Measurements from ENCODE around the gene GGA2. TPM values are rescaled to one million over a fixed set of nuclear protein-coding genes. Genes with fewer than 3 reads are reported as not detected.
"Not testable (repeated sequence)": the region's sequence is repeated elsewhere in the genome, so short reads cannot be mapped to it uniquely, and the experiment has no call there.

Gene GGA2
- total and polyA plus RNA-seq, 7 donors: 13.2 to 55.7 (median 29.6) TPM

DNA sequence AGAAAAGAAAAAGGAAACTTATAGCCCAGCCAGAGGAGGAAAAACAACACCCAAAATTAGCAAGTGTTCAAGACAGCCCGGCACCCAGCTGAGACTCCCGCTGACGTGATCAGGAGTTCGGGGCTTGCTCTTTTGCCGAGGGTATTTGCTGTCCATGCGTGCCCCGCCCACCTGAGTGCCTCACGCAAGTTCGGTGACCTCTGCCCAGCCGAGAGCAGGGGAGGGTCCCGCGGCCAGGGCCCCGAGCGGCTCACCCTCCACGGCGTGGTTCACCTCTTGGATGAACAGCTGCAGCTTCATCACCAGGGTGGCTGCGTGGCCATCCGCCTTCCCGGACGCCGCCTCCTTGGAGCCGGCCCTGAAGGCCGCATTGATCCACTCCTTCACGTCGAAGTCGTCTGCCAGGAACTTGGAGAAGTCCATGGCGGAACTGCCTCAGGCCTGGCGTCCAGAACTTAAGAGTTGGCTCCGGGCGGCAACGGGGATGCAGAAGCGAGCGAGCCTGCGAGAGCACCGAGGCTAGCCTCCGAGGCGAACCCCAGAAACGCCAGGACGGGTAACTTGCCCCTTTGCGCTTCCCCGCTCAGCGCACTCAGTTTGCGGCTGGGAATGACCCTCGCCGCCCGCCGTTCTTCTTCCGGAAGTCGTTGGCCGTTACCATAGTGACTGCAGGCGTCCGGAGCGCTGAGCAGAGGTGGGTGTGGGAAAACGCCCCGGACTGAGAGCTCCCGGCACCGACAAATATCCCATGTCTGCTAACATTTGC, 57.5 kb downstream of the GGA2 start, which contains the start of gene COG7:
Gene COG7, minus strand, starts transcription at position 618 of the 766 bp plus-strand sequence. Its CDS starts 195 bp downstream, at position 423.
- Histone ChIP-seq H3K36me3 (no peaks in the 10 kb centered on the region), H3K27ac (peak within 1 kb of the TSS; percentile 83 to 88 (median 86)), H3K4me1 (peaks cover 0 to 40% (median 24%) of the 10 kb centered on the region in 4 donors), H3K4me3 (peak within 1 kb of the TSS; percentile 60 to 87 (median 78)), H3K9me3 (no peaks in the 10 kb centered on the region), H3K27me3 (no peaks in the 10 kb centered on the region)
- DNase-seq: peak; percentile 93
- WGBS, 2 donors: 0% methylated on average over 57 of the region's 57 CpGs
- intact Hi-C loops (cut with DNase I): loop anchor here (5.0 kb wide), 2 partner anchors 55 to 105 kb away; partner anchors contain the start of genes EARS2 and UBFD1
- TF ChIP-seq POLR2A (IDR thresholded peaks at IDR 0.05) (no peak), EP300 (IDR thresholded peaks at IDR 0.05) (peak in 1 of 4 donors; percentile 24), POLR2AphosphoS5 (IDR thresholded peaks at IDR 0.05) (peak; percentile 62 to 80 (median 77))

DNA sequence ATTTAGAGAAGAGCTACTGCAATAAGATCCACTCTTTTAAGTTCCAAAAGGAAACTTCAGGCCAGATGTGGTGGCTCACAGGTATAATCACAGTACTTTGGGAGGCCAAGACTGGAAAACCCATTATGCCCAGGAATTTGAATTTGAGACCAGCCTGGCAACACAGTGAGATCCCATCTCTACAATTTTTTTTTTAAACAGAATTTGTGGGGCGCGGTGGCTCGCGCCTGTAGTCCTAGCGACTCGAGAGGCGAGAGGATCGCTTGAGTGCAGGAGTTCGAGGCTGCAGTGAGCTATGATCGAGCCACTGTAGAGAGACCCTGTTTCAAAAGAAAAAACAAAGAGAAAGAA, 58.1 kb downstream of the GGA2 start:
- TF ChIP-seq, protein P1, sequence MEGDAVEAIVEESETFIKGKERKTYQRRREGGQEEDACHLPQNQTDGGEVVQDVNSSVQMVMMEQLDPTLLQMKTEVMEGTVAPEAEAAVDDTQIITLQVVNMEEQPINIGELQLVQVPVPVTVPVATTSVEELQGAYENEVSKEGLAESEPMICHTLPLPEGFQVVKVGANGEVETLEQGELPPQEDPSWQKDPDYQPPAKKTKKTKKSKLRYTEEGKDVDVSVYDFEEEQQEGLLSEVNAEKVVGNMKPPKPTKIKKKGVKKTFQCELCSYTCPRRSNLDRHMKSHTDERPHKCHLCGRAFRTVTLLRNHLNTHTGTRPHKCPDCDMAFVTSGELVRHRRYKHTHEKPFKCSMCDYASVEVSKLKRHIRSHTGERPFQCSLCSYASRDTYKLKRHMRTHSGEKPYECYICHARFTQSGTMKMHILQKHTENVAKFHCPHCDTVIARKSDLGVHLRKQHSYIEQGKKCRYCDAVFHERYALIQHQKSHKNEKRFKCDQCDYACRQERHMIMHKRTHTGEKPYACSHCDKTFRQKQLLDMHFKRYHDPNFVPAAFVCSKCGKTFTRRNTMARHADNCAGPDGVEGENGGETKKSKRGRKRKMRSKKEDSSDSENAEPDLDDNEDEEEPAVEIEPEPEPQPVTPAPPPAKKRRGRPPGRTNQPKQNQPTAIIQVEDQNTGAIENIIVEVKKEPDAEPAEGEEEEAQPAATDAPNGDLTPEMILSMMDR (IDR thresholded peaks at IDR 0.05): no peak
- no peak for TF ChIP-seq EP300 (IDR thresholded peaks at IDR 0.05)
- TF ChIP-seq POLR2AphosphoS5 (IDR thresholded peaks at IDR 0.05): no peak
- 1 to 3% methylated on average over 10 of the region's 10 CpGs for WGBS, 2 donors
- Histone ChIP-seq H3K27ac (peak overlapping the region; percentile 83 to 88 (median 86)), H3K36me3 (no peaks in the 10 kb centered on the region), H3K9me3 (no peaks in the 10 kb centered on the region), H3K4me1 (peaks cover 0 to 40% (median 24%) of the 10 kb centered on the region in 4 donors), H3K27me3 (no peaks in the 10 kb centered on the region), H3K4me3 (peak overlapping the region; percentile 60 to 87 (median 78))
- intact Hi-C loops (cut with DNase I): loop anchor here (5.0 kb wide), 2 partner anchors 55 to 105 kb away; partner anchors contain the start of genes EARS2 and UBFD1
- no peak for DNase-seq

DNA sequence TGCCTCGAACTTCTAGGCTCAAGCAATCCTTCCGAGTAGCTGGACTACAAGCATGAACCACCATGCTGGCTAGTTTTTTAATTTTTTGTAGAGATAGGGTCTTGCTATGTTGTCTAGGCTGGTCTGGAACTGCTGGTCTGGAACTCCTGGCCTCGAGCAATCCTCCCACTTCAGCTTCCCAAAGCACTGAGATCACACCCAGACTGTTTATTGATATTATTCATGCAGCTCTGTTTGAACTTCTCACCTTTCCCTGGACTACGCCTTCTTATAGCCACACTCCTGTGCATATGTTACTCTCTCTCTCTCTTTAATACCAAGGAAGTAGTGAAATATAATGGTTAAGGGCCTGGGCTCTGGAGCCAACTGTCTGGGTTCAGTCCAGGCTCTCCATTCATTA, 61.9 kb downstream of the GGA2 start:
- Histone ChIP-seq H3K36me3 (peaks cover 0 to 28% (median 12%) of the 10 kb centered on the region in 4 donors), H3K27me3 (no peaks in the 10 kb centered on the region), H3K27ac (no peak overlapping the region), H3K4me3 (no peak overlapping the region), H3K9me3 (no peaks in the 10 kb centered on the region), H3K4me1 (peaks cover 0 to 31% (median 14%) of the 10 kb centered on the region in 4 donors)
- intact Hi-C loops (cut with DNase I): no loop called here
- TF ChIP-seq POLR2AphosphoS5 (IDR thresholded peaks at IDR 0.05) (no peak), EP300 (IDR thresholded peaks at IDR 0.05) (no peak), POLR2A (IDR thresholded peaks at IDR 0.05) (no peak)
- TF ChIP-seq, protein P1 (IDR thresholded peaks at IDR 0.05): no peak
- 33 to 76% methylated on average over 4 of the region's 4 CpGs for WGBS, 2 donors
- DNase-seq: no peak

DNA sequence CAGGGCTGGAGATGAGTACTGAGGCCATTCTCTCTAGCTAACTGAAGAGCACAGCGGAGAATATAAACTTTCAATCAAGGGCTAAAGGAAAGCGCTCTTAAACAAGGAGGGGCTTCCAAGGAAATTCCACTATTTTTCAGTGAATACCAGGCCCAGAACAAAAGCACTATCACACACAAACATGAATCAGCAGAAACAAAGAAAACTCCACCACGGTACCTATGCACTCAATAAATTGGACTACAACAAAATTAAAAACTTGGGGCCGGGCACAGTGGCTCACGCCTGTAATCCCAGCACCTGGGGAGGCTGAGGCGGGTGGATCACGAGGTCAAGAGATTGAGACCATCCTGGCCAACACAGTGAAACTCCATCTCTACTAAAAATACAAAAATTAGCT, 72.8 kb downstream of the GGA2 start:
- 94 to 95% methylated on average over 7 of the region's 7 CpGs for WGBS, 2 donors
- H3K27ac ChIP-seq, DNase-seq, H3K27me3 ChIP-seq, H3K4me3 ChIP-seq, H3K9me3 ChIP-seq, H3K4me1 ChIP-seq: not testable (repeated sequence)
- intact Hi-C loops (cut with DNase I): loop anchor here (10.0 kb wide), 1 partner anchor 373 kb away; no protein-coding TSS in a partner anchor
- H3K36me3 ChIP-seq: peaks cover 8 to 76% (median 21%) of the 10 kb centered on the region in 4 donors

DNA sequence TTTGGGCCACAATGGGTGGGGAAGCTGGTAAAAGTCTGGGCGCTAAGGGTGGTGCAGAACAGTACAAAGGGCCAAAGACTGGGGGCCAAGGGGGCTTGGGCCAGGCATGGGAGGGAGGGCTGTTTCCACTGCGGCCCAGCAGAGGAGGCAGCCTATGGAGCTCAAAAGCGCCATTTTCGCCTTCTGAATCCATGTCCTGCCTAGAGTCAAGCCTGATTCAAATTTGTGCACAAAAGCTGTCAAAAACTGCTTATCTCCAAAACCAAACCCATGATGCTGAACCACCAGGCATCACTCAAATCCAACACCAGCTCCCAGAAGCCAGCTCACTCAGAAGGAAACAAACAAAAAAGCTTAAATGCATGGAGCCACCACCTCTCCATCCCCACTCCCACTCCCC, 73.3 kb downstream of the GGA2 start:
- H3K4me3 ChIP-seq: no peak overlapping the region
- intact Hi-C loops (cut with DNase I): loop anchor here (10.0 kb wide), 1 partner anchor 372 kb away; no protein-coding TSS in a partner anchor
- no peaks in the 10 kb centered on the region for H3K9me3 ChIP-seq
- DNase-seq: no peak
- H3K36me3 ChIP-seq: peaks cover 8 to 76% (median 22%) of the 10 kb centered on the region in 4 donors
- TF ChIP-seq POLR2A (IDR thresholded peaks at IDR 0.05): no peak
- no peak for TF ChIP-seq EP300 (IDR thresholded peaks at IDR 0.05)
- TF ChIP-seq, protein P1 (IDR thresholded peaks at IDR 0.05): no peak
- no peak for TF ChIP-seq POLR2AphosphoS5 (IDR thresholded peaks at IDR 0.05)
- H3K27ac ChIP-seq: no peak overlapping the region
- no peaks in the 10 kb centered on the region for H3K27me3 ChIP-seq
- H3K4me1 ChIP-seq: peaks cover 0 to 9% (median 7%) of the 10 kb centered on the region in 4 donors
- 96 to 97% methylated on average over 4 of the region's 4 CpGs for WGBS, 2 donors

Measured in sigmoid colon (tissue), 7 donors.